ENCODE data around the gene F3.

F3 gene

DNA sequence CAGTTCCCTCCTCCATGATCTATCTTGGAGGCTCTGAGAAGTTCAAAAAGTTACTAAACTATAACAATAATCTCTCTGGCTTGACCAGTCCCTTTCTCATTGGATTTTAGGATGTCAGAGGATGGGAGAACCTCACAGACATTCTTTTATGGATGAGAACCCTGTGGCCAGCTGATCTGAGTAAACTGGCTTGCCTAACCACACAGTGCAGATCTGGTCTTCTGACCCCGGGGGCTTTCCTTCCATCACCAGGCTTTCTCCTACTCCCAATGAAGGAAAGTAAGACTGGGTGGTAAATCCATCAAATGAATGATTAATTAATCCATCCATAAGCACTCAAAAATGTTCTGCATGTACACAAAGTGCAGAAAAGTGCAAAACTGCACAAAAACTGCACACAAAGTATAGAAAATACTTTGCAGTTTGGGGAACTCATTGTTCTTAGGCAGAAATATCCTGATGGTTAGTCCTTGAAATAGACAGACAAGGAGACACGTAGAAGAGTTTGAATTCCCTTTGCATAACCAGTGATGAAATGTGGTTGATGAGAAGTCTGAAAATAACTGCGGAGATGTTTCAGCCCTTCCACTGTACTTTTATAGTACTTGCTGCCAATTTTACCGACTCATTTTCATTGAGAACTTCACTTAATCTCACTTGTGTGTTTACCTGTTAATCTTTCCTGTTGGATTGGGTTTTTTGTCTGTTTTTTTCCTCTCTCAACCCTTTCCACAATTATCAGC is 2.5 kb upstream of the F3 start:
- DNase-seq, result no peak
- no peak for TF ChIP-seq POLR2A (IDR thresholded peaks at IDR 0.05; ENCODE audit: low read length)
- no peak for TF ChIP-seq GATA1 (IDR thresholded peaks at IDR 0.05; ENCODE audit: low read depth, low read length)

GRCh38 chr1:94543001-94543400 is 1.4 kb upstream of the F3 start:
- no peak for TF ChIP-seq GATA1 (IDR thresholded peaks at IDR 0.05; ENCODE audit: low read depth, low read length)
- no peak for TF ChIP-seq POLR2A (IDR thresholded peaks at IDR 0.05; ENCODE audit: low read length)
- no peak for DNase-seq

DNA sequence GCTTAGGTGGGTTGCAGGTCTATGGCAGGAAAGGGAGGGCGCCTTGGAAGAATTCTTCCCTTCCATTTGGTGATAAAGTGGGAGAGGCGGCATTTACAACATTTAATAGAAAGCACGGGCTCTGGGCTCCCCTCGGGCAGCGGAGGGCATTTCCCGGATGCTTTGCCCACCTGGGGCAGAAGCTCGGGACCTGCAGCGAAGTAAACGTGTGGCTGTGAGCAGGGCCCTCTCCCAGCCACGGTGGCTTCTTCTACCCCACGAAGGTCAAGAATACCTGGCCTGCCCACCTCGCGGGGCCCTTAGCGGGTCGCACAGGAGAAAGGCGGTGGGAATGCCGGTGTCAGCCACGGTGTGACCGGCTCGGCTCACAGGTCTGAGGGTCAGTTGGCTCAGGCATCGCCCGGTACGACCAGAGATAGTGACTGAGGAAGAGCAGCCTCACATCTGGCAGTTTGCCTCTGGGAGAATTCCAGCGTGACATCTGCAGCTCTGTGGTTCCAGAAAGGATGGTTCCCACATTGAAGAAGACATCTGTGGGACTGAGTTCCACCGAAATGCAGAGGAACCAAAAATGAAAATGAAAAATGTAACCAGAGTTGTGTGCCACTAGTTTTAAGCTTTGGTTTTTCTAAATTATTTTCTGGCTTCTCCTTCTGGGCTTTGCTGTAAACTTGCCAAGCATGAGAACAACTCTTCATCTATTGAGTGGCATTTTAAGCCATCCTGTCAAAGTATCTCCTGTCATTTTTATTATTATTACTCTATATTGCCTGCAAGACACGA is 720 bp upstream of the F3 start:
- no peak for DNase-seq
- no peak for TF ChIP-seq GATA1 (IDR thresholded peaks at IDR 0.05; ENCODE audit: low read depth, low read length)
- TF ChIP-seq POLR2A (IDR thresholded peaks at IDR 0.05; ENCODE audit: low read length), result no peak

- TF ChIP-seq GATA1 (IDR thresholded peaks at IDR 0.05; ENCODE audit: low read depth, low read length) (no peak), POLR2A (IDR thresholded peaks at IDR 0.05; ENCODE audit: low read length) (no peak)
- DNase-seq, result no peak
These were observed 916 bp downstream of the F3 start for GRCh38 chr1:94540440-94541245.

- DNase-seq, result no peak
- no peak for TF ChIP-seq GATA1 (IDR thresholded peaks at IDR 0.05; ENCODE audit: low read depth, low read length)
- TF ChIP-seq POLR2A (IDR thresholded peaks at IDR 0.05; ENCODE audit: low read length), result no peak
These were observed 2.1 kb downstream of the F3 start for GRCh38 chr1:94539496-94539895.

DNA sequence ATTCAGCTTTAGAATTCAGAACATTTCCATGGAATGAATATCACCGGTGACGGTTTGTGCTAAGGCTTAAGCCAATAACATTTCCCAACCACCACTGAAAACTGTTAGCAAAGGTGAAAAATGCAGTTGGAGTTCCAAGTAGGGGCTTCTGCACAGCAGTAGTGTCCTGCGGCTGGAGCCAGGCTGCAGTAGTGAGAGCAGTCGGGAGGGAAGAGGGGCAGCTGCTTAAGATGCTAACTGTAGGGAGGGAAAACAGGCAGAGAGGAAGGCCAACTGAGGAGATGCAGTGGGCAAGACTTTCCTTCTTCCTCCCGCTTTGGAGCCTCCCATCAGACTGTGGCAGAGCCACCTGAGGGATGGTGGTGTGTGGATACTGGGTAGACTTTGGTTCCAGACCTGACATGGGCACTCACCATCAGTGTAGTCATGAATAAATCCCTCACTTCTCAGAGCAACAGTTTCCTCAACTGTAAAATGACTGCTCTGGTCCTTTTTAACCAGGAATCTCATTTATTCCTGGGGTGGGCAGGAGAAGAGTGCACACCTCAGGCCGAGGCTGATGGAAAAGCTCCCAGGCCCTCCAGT is 3.2 kb downstream of the F3 start:
- no peak for DNase-seq
- no peak for TF ChIP-seq GATA1 (IDR thresholded peaks at IDR 0.05; ENCODE audit: low read depth, low read length)
- TF ChIP-seq POLR2A (IDR thresholded peaks at IDR 0.05; ENCODE audit: low read length), result no peak

DNA sequence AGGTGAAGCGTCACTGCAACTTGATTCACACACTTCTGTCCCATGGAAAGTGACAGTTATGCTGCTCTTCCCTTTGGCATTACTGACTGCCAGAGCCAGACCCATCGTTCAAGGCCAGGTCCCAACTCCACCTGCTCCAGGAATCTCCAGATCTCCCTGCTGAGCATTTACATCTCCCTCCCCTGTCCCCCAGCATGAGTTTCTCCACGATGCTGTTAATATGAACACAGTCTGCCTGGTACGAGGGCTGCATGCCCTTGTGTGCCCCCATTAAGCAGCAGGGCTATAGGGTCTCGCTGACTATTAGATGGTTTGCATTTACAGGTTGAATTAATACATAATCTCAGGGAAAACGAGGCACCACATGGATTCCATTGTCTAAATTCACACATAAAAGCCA is 4.3 kb downstream of the F3 start:
- DNase-seq, result no peak
- TF ChIP-seq POLR2A (IDR thresholded peaks at IDR 0.05; ENCODE audit: low read length) (no peak), GATA1 (IDR thresholded peaks at IDR 0.05; ENCODE audit: low read depth, low read length) (no peak)

DNA sequence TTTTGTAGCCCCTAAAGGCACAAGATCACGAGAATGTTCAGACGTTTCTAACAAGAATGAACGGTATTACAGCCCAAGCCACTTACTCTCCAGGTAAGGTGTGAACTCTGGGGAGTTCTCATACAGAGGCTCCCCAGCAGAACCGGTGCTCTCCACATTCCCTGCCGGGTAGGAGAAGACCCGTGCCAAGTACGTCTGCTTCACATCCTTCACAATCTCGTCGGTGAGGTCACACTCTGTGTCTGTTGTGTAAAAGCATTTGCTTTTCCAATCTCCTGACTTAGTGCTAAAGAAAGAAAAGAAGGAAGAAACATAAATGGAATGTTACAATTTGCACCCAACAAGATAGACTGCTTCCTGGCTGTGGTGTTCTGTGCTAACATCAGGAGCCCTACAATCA is 5.7 kb downstream of the F3 start:
- TF ChIP-seq POLR2A (IDR thresholded peaks at IDR 0.05; ENCODE audit: low read length) (no peak), GATA1 (IDR thresholded peaks at IDR 0.05; ENCODE audit: low read depth, low read length) (no peak)
- DNase-seq, result no peak

DNA sequence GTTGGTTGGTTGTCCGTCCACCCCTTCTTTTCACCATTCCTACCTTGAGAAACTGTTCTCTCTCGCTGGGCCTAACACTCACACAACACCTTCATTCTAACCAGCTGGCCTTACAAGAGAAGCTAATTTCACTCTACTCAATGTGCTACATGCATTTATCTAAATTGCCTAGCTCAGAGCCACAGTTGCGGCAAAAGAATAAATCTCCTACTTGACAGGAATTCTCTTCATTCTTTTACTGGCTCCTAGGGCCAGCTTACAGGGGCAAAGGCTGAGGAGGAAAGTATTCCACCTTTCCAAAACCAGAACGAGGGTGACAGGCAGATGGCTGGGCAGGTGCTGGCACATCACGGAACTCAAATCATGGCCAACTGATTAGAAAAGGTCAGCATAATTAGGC is 6.5 kb downstream of the F3 start:
- DNase-seq, result no peak
- TF ChIP-seq GATA1 (IDR thresholded peaks at IDR 0.05; ENCODE audit: low read depth, low read length) (no peak), POLR2A (IDR thresholded peaks at IDR 0.05; ENCODE audit: low read length) (no peak)

- DNase-seq, result no peak
- TF ChIP-seq GATA1 (IDR thresholded peaks at IDR 0.05; ENCODE audit: low read depth, low read length), result no peak
- no peak for TF ChIP-seq POLR2A (IDR thresholded peaks at IDR 0.05; ENCODE audit: low read length)
These were observed 9.5 kb downstream of the F3 start for GRCh38 chr1:94532077-94532476.

DNA sequence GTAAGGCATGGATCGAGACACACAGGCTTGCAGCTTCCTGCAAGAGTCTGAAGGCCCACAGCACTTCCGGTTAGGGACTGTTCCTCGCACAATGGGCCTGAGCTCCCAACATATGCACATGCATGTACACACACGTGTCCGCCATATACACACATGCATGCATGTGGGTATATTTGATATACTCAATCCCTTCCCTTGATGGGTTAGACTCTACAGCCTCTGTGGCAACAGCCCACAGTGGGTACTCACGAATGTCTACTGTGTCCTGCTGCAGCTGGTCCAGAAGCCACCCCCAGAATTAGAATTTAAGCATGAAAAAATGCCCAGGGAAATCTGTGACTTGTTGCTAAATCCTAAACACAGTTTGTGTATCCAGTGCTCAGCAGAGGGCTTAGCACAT is 9.9 kb downstream of the F3 start:
- no peak for DNase-seq
- TF ChIP-seq GATA1 (IDR thresholded peaks at IDR 0.05; ENCODE audit: low read depth, low read length), result no peak
- TF ChIP-seq POLR2A (IDR thresholded peaks at IDR 0.05; ENCODE audit: low read length), result no peak

DNA sequence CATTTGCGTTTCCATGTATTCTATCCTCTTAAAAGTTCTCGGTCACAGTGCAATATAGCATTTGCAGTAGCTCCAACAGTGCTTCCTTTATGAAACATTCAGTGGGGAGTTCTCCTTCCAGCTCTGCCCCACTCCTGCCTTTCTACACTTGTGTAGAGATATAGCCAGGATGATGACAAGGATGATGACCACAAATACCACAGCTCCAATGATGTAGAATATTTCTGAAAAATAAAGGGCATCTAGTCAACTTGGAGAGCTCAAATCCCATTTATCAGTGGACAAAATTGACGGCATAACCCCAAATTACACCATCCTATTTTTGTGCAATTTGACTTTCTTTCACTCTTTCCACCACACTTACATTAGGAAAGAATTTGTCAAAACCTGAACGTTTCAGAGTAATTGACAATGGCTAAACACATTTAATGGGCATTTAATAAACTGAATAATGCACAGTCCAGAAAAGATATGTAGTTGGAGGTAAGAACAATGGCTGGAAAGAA is 11.1 kb downstream of the F3 start:
- no peak for TF ChIP-seq GATA1 (IDR thresholded peaks at IDR 0.05; ENCODE audit: low read depth, low read length)
- no peak for TF ChIP-seq POLR2A (IDR thresholded peaks at IDR 0.05; ENCODE audit: low read length)
- DNase-seq, result no peak

DNA sequence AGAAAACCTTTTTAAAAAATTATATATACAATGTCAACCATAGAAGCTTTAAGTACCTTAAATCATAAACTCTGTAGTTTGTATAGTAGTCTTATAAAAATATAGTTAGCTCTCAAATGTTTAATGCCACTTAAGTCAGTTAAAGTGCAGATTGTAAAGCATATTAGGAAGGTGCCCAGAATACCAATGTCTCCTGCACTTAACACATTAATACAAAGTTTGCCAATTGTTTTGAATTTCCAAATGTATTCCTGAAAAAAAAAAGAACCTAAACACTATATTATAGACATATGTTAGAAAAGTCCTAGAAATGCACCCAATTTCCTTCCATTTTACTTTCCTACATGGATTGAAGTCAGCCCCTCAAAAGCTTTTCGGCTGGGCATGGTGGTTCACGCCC is 12.1 kb downstream of the F3 start:
- no peak for DNase-seq
- TF ChIP-seq POLR2A (IDR thresholded peaks at IDR 0.05; ENCODE audit: low read length) (no peak), GATA1 (IDR thresholded peaks at IDR 0.05; ENCODE audit: low read depth, low read length) (no peak)

DNA sequence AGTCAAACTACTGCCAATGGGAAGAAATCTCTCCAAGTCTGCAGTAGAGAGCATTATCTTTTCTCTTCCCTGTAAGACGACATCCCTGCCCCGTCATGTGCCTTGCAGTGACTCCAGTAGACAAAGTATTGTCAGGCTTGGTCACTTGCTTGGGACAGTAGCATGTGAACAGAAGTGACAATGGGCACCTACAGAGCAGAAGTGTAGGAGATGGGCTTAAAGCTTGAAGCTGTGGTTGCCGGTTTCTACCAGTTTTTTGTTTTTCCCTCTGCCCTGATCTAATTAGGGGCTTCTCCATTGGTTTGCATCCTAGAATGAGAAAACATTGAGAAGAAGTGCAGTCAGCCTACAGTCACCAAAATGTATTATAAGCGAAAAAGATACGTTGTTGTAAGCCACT is 12.7 kb downstream of the F3 start:
- TF ChIP-seq POLR2A (IDR thresholded peaks at IDR 0.05; ENCODE audit: low read length), result no peak
- no peak for TF ChIP-seq GATA1 (IDR thresholded peaks at IDR 0.05; ENCODE audit: low read depth, low read length)
- DNase-seq, result no peak
